C4-2B (cell line): Measurements from ENCODE around the gene ZFYVE9.
"Not testable (repeated sequence)": the region's sequence is repeated elsewhere in the genome, so short reads cannot be mapped to it uniquely, and the experiment has no call there.

Source experiments
- H3K27ac ChIP-seq: fragments of 450-650 bp; 2 replicates; pipeline ENCODE4 v1.5.1; 2017
- ZFX ChIP-seq: fragments of 450-650 bp; IDR thresholded peaks from 2 replicates; pipeline ENCODE4 v1.6.1; 2017
- TF ChIP-seq, protein P1 (sequence below): fragments of 450-650 bp; conservative IDR thresholded peaks from 2 replicates; pipeline ENCODE4 v1.5.1; 2017; ENCODE audit warnings: mild to moderate bottlenecking

The ZFYVE9 gene

GRCh38 chr1:52140633-52141512 is 1.0 kb upstream of the ZFYVE9 start:
- no peak for TF ChIP-seq ZFX
- TF ChIP-seq, protein P1, sequence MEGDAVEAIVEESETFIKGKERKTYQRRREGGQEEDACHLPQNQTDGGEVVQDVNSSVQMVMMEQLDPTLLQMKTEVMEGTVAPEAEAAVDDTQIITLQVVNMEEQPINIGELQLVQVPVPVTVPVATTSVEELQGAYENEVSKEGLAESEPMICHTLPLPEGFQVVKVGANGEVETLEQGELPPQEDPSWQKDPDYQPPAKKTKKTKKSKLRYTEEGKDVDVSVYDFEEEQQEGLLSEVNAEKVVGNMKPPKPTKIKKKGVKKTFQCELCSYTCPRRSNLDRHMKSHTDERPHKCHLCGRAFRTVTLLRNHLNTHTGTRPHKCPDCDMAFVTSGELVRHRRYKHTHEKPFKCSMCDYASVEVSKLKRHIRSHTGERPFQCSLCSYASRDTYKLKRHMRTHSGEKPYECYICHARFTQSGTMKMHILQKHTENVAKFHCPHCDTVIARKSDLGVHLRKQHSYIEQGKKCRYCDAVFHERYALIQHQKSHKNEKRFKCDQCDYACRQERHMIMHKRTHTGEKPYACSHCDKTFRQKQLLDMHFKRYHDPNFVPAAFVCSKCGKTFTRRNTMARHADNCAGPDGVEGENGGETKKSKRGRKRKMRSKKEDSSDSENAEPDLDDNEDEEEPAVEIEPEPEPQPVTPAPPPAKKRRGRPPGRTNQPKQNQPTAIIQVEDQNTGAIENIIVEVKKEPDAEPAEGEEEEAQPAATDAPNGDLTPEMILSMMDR = no peak
- no peak overlapping the region for H3K27ac ChIP-seq

- peak overlapping the region; percentile 92 for H3K27ac ChIP-seq
Observed at GRCh38 chr1:52142220-52143183, 613 bp downstream of the ZFYVE9 start.

GRCh38 chr1:52145137-52145536 is 3.2 kb downstream of the ZFYVE9 start:
- TF ChIP-seq ZFX = no peak
- TF ChIP-seq, protein P1 = no peak
- H3K27ac ChIP-seq = no peak overlapping the region

More at GRCh38 chr1:52142220-52143183, 613 bp downstream of the ZFYVE9 start:
- TF ChIP-seq, protein P1 = peak; percentile 77
- TF ChIP-seq ZFX = peak; percentile 98

DNA sequence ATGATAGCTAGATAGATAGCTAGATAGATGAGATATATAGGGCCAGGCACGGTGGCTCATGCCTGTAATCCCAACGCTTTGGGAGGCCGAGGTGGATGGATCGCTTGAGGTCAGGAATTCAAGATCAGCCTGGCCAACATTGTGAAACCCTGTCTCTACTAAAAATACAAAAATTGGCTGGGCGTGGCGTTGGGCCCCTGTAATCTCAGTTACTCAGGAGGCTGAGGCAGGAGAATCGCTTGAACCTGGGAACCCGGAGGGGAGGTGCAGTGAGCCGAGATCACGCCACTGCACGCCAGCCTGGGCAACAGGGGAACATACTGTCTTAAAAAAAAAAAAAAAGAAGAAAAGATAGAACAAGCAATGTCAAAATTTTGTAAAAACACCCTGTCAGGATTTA is 8.6 kb downstream of the ZFYVE9 start:
- not testable (repeated sequence) for H3K27ac ChIP-seq

GRCh38 chr1:52150946-52151345 is 9.1 kb downstream of the ZFYVE9 start:
- TF ChIP-seq, protein P1 = no peak
- TF ChIP-seq ZFX = no peak
- no peak overlapping the region for H3K27ac ChIP-seq

GRCh38 chr1:52152572-52152971 is 10.7 kb downstream of the ZFYVE9 start:
- TF ChIP-seq, protein P1 = no peak
- no peak for TF ChIP-seq ZFX
- no peak overlapping the region for H3K27ac ChIP-seq

- H3K27ac ChIP-seq = no peak overlapping the region
- TF ChIP-seq, protein P1 = no peak
- TF ChIP-seq ZFX = no peak
Observed at GRCh38 chr1:52153010-52153409, 11.1 kb downstream of the ZFYVE9 start.
